K562 (cell line): ENCODE results near the gene CCNJL. TPM values are rescaled to one million over a fixed set of nuclear protein-coding genes. Genes with fewer than 3 reads are reported as not detected.
A peak's percentile ranks its signal among the peaks of the same experiment; 100 is the strongest.

Source experiments
- C11orf30 ChIP-seq: fragments of 450-650 bp; IDR thresholded peaks from 2 replicates; pipeline ENCODE4 v1.6.1; 2016; ENCODE audit warnings: low read depth, mild to moderate bottlenecking
- CBFA2T2 ChIP-seq: fragments of 450-650 bp; conservative IDR thresholded peaks from 2 replicates; pipeline ENCODE4 v1.6.1; 2017; ENCODE audit warnings: mild to moderate bottlenecking
- CHD1 ChIP-seq: fragments of 200-600 bp; sonication (generic); IDR thresholded peaks from one replicate; pipeline ENCODE4 v1.6.1; 2012; ENCODE audit warnings: mild to moderate bottlenecking, moderate library complexity, low read length, inconsistent platforms
- CTBP1 ChIP-seq: fragments of 450-650 bp; IDR thresholded peaks from 2 replicates; pipeline ENCODE4 v1.6.1; 2016; ENCODE audit warnings: borderline replicate concordance
- CXXC5 ChIP-seq: fragments of 250-450 bp; sonication (Bioruptor Pico); IDR thresholded peaks from 2 replicates; pipeline ENCODE4 v1.8.0; 2022; ENCODE audit warnings: inconsistent platforms, mild to moderate bottlenecking, moderate library complexity
- ELF1 ChIP-seq: fragments of 200-800 bp; sonication (Bioruptor generic); IDR thresholded peaks from 2 replicates; pipeline ENCODE4 v1.6.1; 2016; ENCODE audit warnings: missing genetic modification characterization, missing compliant biosample characterization
- EP300 ChIP-seq: IDR thresholded peaks from 2 replicates; pipeline ENCODE4 v1.6.1; 2012; ENCODE audit warnings: low read length, improper control_type of control experiment
- HEY1 ChIP-seq: fragments of 250-450 bp; sonication (Bioruptor Pico); IDR thresholded peaks from 2 replicates; pipeline ENCODE4 v1.5.0; 2020; ENCODE audit warnings: mild to moderate bottlenecking, moderate library complexity, borderline replicate concordance
- NFE2 ChIP-seq: IDR thresholded peaks from 2 replicates; pipeline ENCODE4 v1.6.1; 2014; ENCODE audit warnings: antibody characterized with exemption, low read depth
- NFYB ChIP-seq: IDR thresholded peaks from 2 replicates; pipeline ENCODE4 v1.6.1; 2011; ENCODE audit warnings: mild to moderate bottlenecking, moderate library complexity; ENCODE audit not compliant: insufficient read length; ENCODE audit errors: extremely low read depth
- NR2F6 ChIP-seq: fragments of 450-650 bp; formaldehyde crosslinking; IDR thresholded peaks from 2 replicates; pipeline ENCODE4 v1.4.0; 2020; ENCODE audit warnings: mild to moderate bottlenecking
- RAD51 ChIP-seq: fragments of 450-650 bp; IDR thresholded peaks from 2 replicates; pipeline ENCODE4 v1.7.1; 2016; ENCODE audit warnings: low read depth, mild to moderate bottlenecking, borderline replicate concordance
- RCOR1 ChIP-seq, 2 experiments: IDR thresholded peaks; 2 replicates each; pipeline ENCODE4 v1.6.1; 2012; ENCODE audit warnings: low read depth in 2 of 2, low read length in 2 of 2, borderline replicate concordance in 1 of 2, improper control_type of control experiment in 1 of 2
- RFX1 ChIP-seq: fragments of 450-650 bp; IDR thresholded peaks from 2 replicates; pipeline ENCODE4 v1.6.1; 2016; ENCODE audit warnings: mild to moderate bottlenecking, moderate library complexity
- SMARCC2 ChIP-seq: fragments of 450-650 bp; IDR thresholded peaks from 2 replicates; pipeline ENCODE4 v1.6.1; 2017; ENCODE audit warnings: antibody characterized with exemption, moderate library complexity, mild to moderate bottlenecking, low read depth
- TAL1 ChIP-seq: fragments of 450-650 bp; IDR thresholded peaks from 2 replicates; pipeline ENCODE4 v1.6.1; 2016; ENCODE audit warnings: mild to moderate bottlenecking
- TARDBP ChIP-seq: fragments of 450-650 bp; IDR thresholded peaks from 2 replicates; pipeline ENCODE4 v1.6.1; 2016
- TBL1XR1 ChIP-seq, 2 experiments: IDR thresholded peaks; 2 replicates each; pipeline ENCODE4 v1.6.1; 2012; ENCODE audit warnings: improper control_type of control experiment in 2 of 2, low read length in 2 of 2, mild to moderate bottlenecking in 1 of 2
- TEAD1 ChIP-seq, 2 experiments: fragments of 450-650 bp in 1 of 2; sonication (generic) in 1 of 2; formaldehyde crosslinking; IDR thresholded peaks; 2 replicates each; pipeline versions ENCODE4 v1.4.0 to v1.8.0; 2020 to 2022; ENCODE audit warnings: mild to moderate bottlenecking in 2 of 2, missing genetic modification reagents in 1 of 2
- ZKSCAN1 ChIP-seq: fragments of 150-350 bp; IDR thresholded peaks from 2 replicates; pipeline ENCODE4 v1.6.1; 2016; ENCODE audit warnings: low read depth, low read length
- ZNF124 ChIP-seq: sonication (generic); formaldehyde crosslinking; IDR thresholded peaks from 2 replicates; pipeline ENCODE4 v1.8.1; 2022; ENCODE audit warnings: missing genetic modification reagents
- ZNF274 ChIP-seq: IDR thresholded peaks from 2 replicates; pipeline ENCODE4 v1.6.1; 2011; ENCODE audit warnings: low read depth, mild to moderate bottlenecking, low read length, moderate library complexity, borderline replicate concordance
- ZNF3 ChIP-seq: fragments of 250-450 bp; sonication (Bioruptor Pico); IDR thresholded peaks from 2 replicates; pipeline ENCODE4 v1.5.0; 2021; ENCODE audit warnings: mild to moderate bottlenecking, moderate library complexity
- ZNF830 ChIP-seq: fragments of 250-450 bp; sonication (Bioruptor Pico); IDR thresholded peaks from 2 replicates; pipeline ENCODE4 v1.5.0; 2021; ENCODE audit warnings: mild to moderate bottlenecking
- polyA plus RNA-seq, 8 experiments: library from polyadenylated mRNA; depleted of rRNA in 4 of 8; stranded (reverse) in 5 of 8; unstranded in 3 of 8; fragments of >200 nt; fragmentation: Nextera tagmentation in 2 of 8; fragmentation: Illumina TruSeq in 1 of 8; extraction: Ambion mirVana in 2 of 8; extraction: Trizol in 1 of 8; gene quantifications; 2 replicates each; pipeline versions ENCODE4 v1.2.1 to v1.2.3, GENCODE V29; 2011 to 2014; ENCODE audit warnings: inconsistent platforms in 1 of 8, missing spikeins in 1 of 8
- total RNA-seq, 7 experiments: library from RNA; depleted of rRNA in 6 of 7; stranded (reverse); fragments of >200 nt in 6 of 7; fragmentation: Illumina TruSeq in 2 of 7; extraction: Trizol in 2 of 7; gene quantifications; 2 replicates each; pipeline versions ENCODE4 v1.2.1 to v1.2.3, GENCODE V29; 2011 to 2021; ENCODE audit warnings: low replicate concordance in 1 of 7
- TF ChIP-seq, protein P1 (sequence below): fragments of 450-650 bp; IDR thresholded peaks from 2 replicates; pipeline ENCODE4 v1.6.1; 2016; ENCODE audit warnings: missing biosample characterization, missing genetic modification characterization
- TF ChIP-seq, protein P2 (sequence below): sonication (generic); formaldehyde crosslinking; IDR thresholded peaks from 2 replicates; pipeline ENCODE4 v1.8.0; 2022; ENCODE audit warnings: mild to moderate bottlenecking, missing genetic modification reagents
- TF ChIP-seq, protein P3 (sequence below): sonication (generic); formaldehyde crosslinking; IDR thresholded peaks from 2 replicates; pipeline ENCODE4 v1.8.1; 2023; ENCODE audit warnings: mild to moderate bottlenecking, missing genetic modification reagents

The CCNJL gene
- total and polyA plus RNA-seq, 9 of the 15 experiments (the other 6 are each of a cell fraction or from before 2014, with no cell fraction given), result 0.04 TPM; not detected in 8

DNA sequence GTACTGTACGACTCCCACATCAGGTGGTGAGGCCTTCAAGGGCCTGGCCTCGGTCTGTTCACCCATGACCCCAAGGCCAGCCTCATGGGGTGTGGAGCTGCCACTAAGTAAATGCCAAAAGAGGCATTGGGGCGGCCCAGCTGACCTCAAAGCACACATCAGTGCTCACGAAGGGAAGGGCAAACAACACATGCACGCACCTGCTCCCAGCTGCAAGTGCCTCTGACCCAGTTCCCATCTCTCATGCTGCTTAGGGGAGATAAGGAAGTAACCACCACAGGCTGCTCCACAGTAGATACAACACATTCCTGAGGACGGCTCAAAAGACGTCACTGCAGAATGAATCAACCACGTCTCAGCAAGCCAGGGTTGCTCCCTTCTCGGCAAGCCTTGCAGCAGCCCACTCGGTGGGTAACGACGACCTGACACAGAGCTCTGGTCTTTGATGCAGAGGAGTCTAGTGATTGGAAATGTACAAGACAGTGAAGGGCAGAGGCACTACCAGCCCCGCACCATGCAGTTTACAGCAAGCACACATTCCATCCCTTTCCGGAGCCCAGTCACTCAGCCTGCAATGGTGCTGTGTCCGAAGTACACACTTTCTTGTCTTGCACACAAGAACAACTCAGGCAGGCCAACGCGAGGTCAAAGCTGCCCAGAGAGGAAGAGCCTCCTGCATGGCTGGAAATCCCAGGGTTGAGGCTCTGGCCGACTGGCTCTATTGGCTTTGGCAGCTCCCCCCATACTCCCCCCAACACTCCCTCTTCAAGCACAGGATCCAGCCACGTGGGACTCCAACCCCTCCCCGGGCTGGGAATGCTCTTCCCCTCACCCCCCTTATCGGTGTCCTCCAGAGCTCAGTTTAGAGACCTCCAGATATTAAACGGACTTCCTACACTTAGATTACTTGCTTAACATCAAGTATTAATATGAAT, 51.2 kb downstream of the CCNJL start (continued):
- TF ChIP-seq, protein P1, sequence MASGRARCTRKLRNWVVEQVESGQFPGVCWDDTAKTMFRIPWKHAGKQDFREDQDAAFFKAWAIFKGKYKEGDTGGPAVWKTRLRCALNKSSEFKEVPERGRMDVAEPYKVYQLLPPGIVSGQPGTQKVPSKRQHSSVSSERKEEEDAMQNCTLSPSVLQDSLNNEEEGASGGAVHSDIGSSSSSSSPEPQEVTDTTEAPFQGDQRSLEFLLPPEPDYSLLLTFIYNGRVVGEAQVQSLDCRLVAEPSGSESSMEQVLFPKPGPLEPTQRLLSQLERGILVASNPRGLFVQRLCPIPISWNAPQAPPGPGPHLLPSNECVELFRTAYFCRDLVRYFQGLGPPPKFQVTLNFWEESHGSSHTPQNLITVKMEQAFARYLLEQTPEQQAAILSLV (tag), result no peak
- TF ChIP-seq NFYB (no peak), CHD1 (no peak), HEY1 (CRISPR knock-in tag) (no peak), NFE2 (peak; percentile 71; the same call in 1 of the 2 replicates), TBL1XR1 (IDR thresholded peaks at IDR 0.05; ENCODE audit: low read length in 2 of 2) (peak; percentile 94 to 97), EP300 (peak; percentile 97), ZNF830 (CRISPR knock-in tag) (no peak), TEAD1 (CRISPR knock-in tag; IDR thresholded peaks at IDR 0.05) (peak; percentile 96 to 100), RCOR1 (IDR thresholded peaks at IDR 0.05; ENCODE audit: borderline replicate concordance in 1 of 2, low read depth in 2 of 2, low read length in 2 of 2) (peak; percentile 98), ZKSCAN1 (peak; percentile 96), NR2F6 (CRISPR knock-in tag) (no peak), ZNF124 (CRISPR knock-in tag) (no peak), CTBP1 (peak; percentile 99), TAL1 (peak; percentile 99), ZNF274 (peak; percentile 84), RFX1 (no peak), CXXC5 (CRISPR knock-in tag) (peak; percentile 95), SMARCC2 (peak; percentile 88), RAD51 (peak; percentile 41; the same call in 1 of the 2 replicates), TARDBP (peak; percentile 90; the same call in 1 of the 2 replicates), ZNF3 (no peak), ELF1 (0 out of 2 replicates have a peak, but pooled peaks have one; percentile 44), CBFA2T2 (peak; percentile 100), C11orf30 (no peak)
- TF ChIP-seq, protein P2, sequence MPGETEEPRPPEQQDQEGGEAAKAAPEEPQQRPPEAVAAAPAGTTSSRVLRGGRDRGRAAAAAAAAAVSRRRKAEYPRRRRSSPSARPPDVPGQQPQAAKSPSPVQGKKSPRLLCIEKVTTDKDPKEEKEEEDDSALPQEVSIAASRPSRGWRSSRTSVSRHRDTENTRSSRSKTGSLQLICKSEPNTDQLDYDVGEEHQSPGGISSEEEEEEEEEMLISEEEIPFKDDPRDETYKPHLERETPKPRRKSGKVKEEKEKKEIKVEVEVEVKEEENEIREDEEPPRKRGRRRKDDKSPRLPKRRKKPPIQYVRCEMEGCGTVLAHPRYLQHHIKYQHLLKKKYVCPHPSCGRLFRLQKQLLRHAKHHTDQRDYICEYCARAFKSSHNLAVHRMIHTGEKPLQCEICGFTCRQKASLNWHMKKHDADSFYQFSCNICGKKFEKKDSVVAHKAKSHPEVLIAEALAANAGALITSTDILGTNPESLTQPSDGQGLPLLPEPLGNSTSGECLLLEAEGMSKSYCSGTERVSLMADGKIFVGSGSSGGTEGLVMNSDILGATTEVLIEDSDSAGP (CRISPR knock-in tag), result 0 out of 2 replicates have a peak, but pooled peaks have one; percentile 15
- TF ChIP-seq, protein P3, sequence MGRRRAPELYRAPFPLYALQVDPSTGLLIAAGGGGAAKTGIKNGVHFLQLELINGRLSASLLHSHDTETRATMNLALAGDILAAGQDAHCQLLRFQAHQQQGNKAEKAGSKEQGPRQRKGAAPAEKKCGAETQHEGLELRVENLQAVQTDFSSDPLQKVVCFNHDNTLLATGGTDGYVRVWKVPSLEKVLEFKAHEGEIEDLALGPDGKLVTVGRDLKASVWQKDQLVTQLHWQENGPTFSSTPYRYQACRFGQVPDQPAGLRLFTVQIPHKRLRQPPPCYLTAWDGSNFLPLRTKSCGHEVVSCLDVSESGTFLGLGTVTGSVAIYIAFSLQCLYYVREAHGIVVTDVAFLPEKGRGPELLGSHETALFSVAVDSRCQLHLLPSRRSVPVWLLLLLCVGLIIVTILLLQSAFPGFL (CRISPR knock-in tag), result 0 out of 2 replicates have a peak, but pooled peaks have one; percentile 32
